IMR-90 (cell line): ENCODE measurements around the gene SCRN2. TPM values are rescaled to one million over a fixed set of nuclear protein-coding genes. Genes with fewer than 3 reads are reported as not detected.

Source experiments
- ATAC-seq: fragments of 200-7000 bp; cut with Tn5 transposase; 2 replicates; pipeline ENCODE4 v1.9.1; 2020; ENCODE audit warnings: low read depth, mild to moderate bottlenecking, moderate library complexity
- BruUV-seq: library from RNA; stranded (reverse); fragments of 400-500 nt; replicated peaks from 2 replicates; lab custom pipeline; 2021; lab: Mats Ljungman, UMichigan
- CTCF ChIA-PET: fragments of 300-600 bp; formaldehyde crosslinking; extraction: SDS; loops from one replicate; lab custom pipeline; 2021; ENCODE audit warnings: antibody characterized with exemption; lab: Yijun Ruan, JAX
- POLR2A ChIA-PET: fragments of 300-600 bp; sonication (Branson Sonifier 250); formaldehyde crosslinking; loops from one replicate; lab custom pipeline; 2022; ENCODE audit warnings: antibody characterized with exemption; ENCODE audit not compliant: unreplicated experiment; lab: Charles Lee
- DNase-seq: peaks from one replicate; pipeline ENCODE4 v3.0.0; 2013
- H2AFZ ChIP-seq: replicated peaks from 2 replicates; pipeline ENCODE3; 2013; ENCODE audit warnings: low read length, mild to moderate bottlenecking; ENCODE audit not compliant: poor library complexity
- H2AK5ac ChIP-seq: 2 replicates; pipeline ENCODE4 v1.6.1; 2013; ENCODE audit warnings: low read depth, low read length, inconsistent platforms
- H2AK9ac ChIP-seq: replicated peaks from 2 replicates; pipeline ENCODE3; 2013; ENCODE audit warnings: mild to moderate bottlenecking, low read depth, low read length, moderate library complexity; ENCODE audit not compliant: poor library complexity
- H2BK120ac ChIP-seq: 2 replicates; pipeline ENCODE4 v1.6.1; 2013; ENCODE audit warnings: low read depth, low read length, inconsistent platforms
- H2BK15ac ChIP-seq: 3 replicates; pipeline ENCODE4 v1.6.1; 2013; ENCODE audit warnings: low read depth, low read length, inconsistent platforms
- H2BK20ac ChIP-seq: 2 replicates; pipeline ENCODE4 v1.6.1; 2013; ENCODE audit warnings: low read depth, mild to moderate bottlenecking, inconsistent platforms, low read length, moderate library complexity
- H2BK5ac ChIP-seq: 2 replicates; pipeline ENCODE4 v1.6.1; 2013; ENCODE audit warnings: mild to moderate bottlenecking, low read depth, low read length, inconsistent platforms; ENCODE audit not compliant: poor library complexity, severe bottlenecking
- H3K14ac ChIP-seq: replicated peaks from 2 replicates; pipeline ENCODE4 v1.6.1; 2013; ENCODE audit warnings: low read depth, low read length, inconsistent platforms
- H3K18ac ChIP-seq: 2 replicates; pipeline ENCODE4 v1.6.1; 2013; ENCODE audit warnings: low read depth, low read length, control low read depth
- H3K23ac ChIP-seq: 2 replicates; pipeline ENCODE4 v1.6.1; 2013; ENCODE audit warnings: low read depth, low read length, inconsistent platforms
- H3K27ac ChIP-seq: 2 replicates; pipeline ENCODE4 v1.5.1; 2013; ENCODE audit warnings: mild to moderate bottlenecking, control low read depth, low read length; ENCODE audit not compliant: insufficient read depth
- H3K27me3 ChIP-seq: 2 replicates; pipeline ENCODE4 v1.6.1; 2013; ENCODE audit warnings: low read length; ENCODE audit not compliant: control insufficient read depth, insufficient read depth
- H3K36me3 ChIP-seq: 2 replicates; pipeline ENCODE4 v1.6.1; 2013; ENCODE audit warnings: low read length, mixed read lengths; ENCODE audit not compliant: control insufficient read depth, insufficient read depth
- H3K4ac ChIP-seq: 2 replicates; pipeline ENCODE4 v1.6.1; 2013; ENCODE audit warnings: low read depth, low read length, inconsistent platforms
- H3K4me1 ChIP-seq: 2 replicates; pipeline ENCODE4 v1.6.1; 2013; ENCODE audit warnings: low read length, mixed read lengths; ENCODE audit not compliant: control insufficient read depth, insufficient read depth
- H3K4me2 ChIP-seq: 2 replicates; pipeline ENCODE4 v1.6.1; 2013; ENCODE audit warnings: low read depth, mild to moderate bottlenecking, control low read depth, low read length, moderate library complexity
- H3K4me3 ChIP-seq: 2 replicates; pipeline ENCODE4 v1.5.1; 2013; ENCODE audit warnings: low read depth, mild to moderate bottlenecking, control low read depth, low read length, moderate library complexity; ENCODE audit not compliant: insufficient read depth
- H3K56ac ChIP-seq: 2 replicates; pipeline ENCODE4 v1.6.1; 2013; ENCODE audit warnings: low read length, inconsistent platforms; ENCODE audit not compliant: insufficient read depth; ENCODE audit errors: extremely low read depth
- H3K79me1 ChIP-seq, 2 experiments: 2 replicates each; pipeline ENCODE4 v1.6.1; 2013; ENCODE audit warnings: low read length in 2 of 2, inconsistent platforms in 1 of 2, low read depth in 1 of 2
- H3K9ac ChIP-seq: 2 replicates; pipeline ENCODE4 v1.6.1; 2013; ENCODE audit warnings: low read depth, low read length, control low read depth
- H3K9me1 ChIP-seq: 2 replicates; pipeline ENCODE4 v1.6.1; 2013; ENCODE audit warnings: low read length, inconsistent platforms; ENCODE audit not compliant: insufficient read depth
- H3K9me3 ChIP-seq: 2 replicates; pipeline ENCODE4 v1.6.1; 2013; ENCODE audit warnings: low read length; ENCODE audit not compliant: control insufficient read depth, insufficient read depth
- H4K20me1 ChIP-seq: 2 replicates; pipeline ENCODE4 v1.6.1; 2013; ENCODE audit warnings: low read length, inconsistent platforms; ENCODE audit not compliant: insufficient read depth
- H4K5ac ChIP-seq: 2 replicates; pipeline ENCODE4 v1.6.1; 2013; ENCODE audit warnings: mild to moderate bottlenecking, low read depth, low read length, control low read depth
- H4K8ac ChIP-seq, 2 experiments: 2 replicates each; pipeline ENCODE4 v1.6.1; 2013; ENCODE audit warnings: low read depth in 2 of 2, low read length in 2 of 2, control low read depth in 1 of 2, inconsistent platforms in 1 of 2
- H4K91ac ChIP-seq: 2 replicates; pipeline ENCODE4 v1.6.1; 2013; ENCODE audit warnings: low read depth, low read length, inconsistent platforms; ENCODE audit not compliant: insufficient read depth
- BHLHE40 ChIP-seq: fragments of 150-350 bp; IDR thresholded peaks from 2 replicates; pipeline ENCODE4 v1.6.1; 2016; ENCODE audit warnings: mild to moderate bottlenecking, low read depth, low read length
- CEBPB ChIP-seq: IDR thresholded peaks from 2 replicates; pipeline ENCODE4 v1.6.1; 2012; ENCODE audit warnings: low read depth, low read length, improper control_type of control experiment
- CHD1 ChIP-seq: IDR thresholded peaks from 2 replicates; pipeline ENCODE4 v1.6.1; 2012; ENCODE audit warnings: low read depth, low read length, improper control_type of control experiment
- ELK1 ChIP-seq: fragments of 150-350 bp; IDR thresholded peaks from 2 replicates; pipeline ENCODE4 v1.6.1; 2016; ENCODE audit warnings: low read depth, mild to moderate bottlenecking, low read length, moderate library complexity, borderline replicate concordance
- FOS ChIP-seq: fragments of 150-350 bp; IDR thresholded peaks from 2 replicates; pipeline ENCODE4 v1.6.1; 2016; ENCODE audit warnings: low read depth, low read length
- MAZ ChIP-seq: IDR thresholded peaks from 2 replicates; pipeline ENCODE4 v1.6.1; 2012; ENCODE audit warnings: low read depth, mild to moderate bottlenecking, low read length, improper control_type of control experiment, moderate library complexity, borderline replicate concordance
- MXI1 ChIP-seq: IDR thresholded peaks from 2 replicates; pipeline ENCODE4 v1.6.1; 2012; ENCODE audit warnings: low read depth, mild to moderate bottlenecking, low read length, moderate library complexity, borderline replicate concordance
- NFE2L2 ChIP-seq: fragments of 150-350 bp; IDR thresholded peaks from 2 replicates; pipeline ENCODE4 v1.6.1; 2016; ENCODE audit warnings: low read depth, mild to moderate bottlenecking, low read length
- RAD21 ChIP-seq: IDR thresholded peaks from 2 replicates; pipeline ENCODE4 v1.6.1; 2012; ENCODE audit warnings: low read length, improper control_type of control experiment
- RCOR1 ChIP-seq: IDR thresholded peaks from 2 replicates; pipeline ENCODE4 v1.6.1; 2012; ENCODE audit warnings: mild to moderate bottlenecking, low read length, improper control_type of control experiment; ENCODE audit not compliant: insufficient replicate concordance
- RFX5 ChIP-seq: IDR thresholded peaks from 2 replicates; pipeline ENCODE4 v1.8.0; 2012; ENCODE audit warnings: low read depth, mild to moderate bottlenecking, low read length, moderate library complexity
- SMC3 ChIP-seq: fragments of 150-350 bp; IDR thresholded peaks from 2 replicates; pipeline ENCODE4 v1.6.1; 2016; ENCODE audit warnings: low read depth, mild to moderate bottlenecking, antibody characterized with exemption, low read length, moderate library complexity
- USF2 ChIP-seq: fragments of 150-350 bp; IDR thresholded peaks from 2 replicates; pipeline ENCODE4 v1.6.1; 2017; ENCODE audit warnings: mild to moderate bottlenecking, antibody characterized with exemption, low read length, low read depth
- WGBS, 2 experiments: methylation state at CpG; one replicate each; pipeline versions ENCODE4 v1.1.5 to v1.1.7; 2013; ENCODE audit warnings: missing lambda C conversion rate in 2 of 2; ENCODE audit not compliant: insufficient read length in 1 of 2; ENCODE audit errors: extremely low coverage in 2 of 2; 5-methylcytosine and 5-hydroxymethylcytosine counted together
- dilution Hi-C: fragments of 300-500 bp; cut with HindIII; formaldehyde crosslinking; loops from one replicate; pipeline ENCODE4 v1.14.3; 2018; ENCODE audit warnings: low sequenced_read_pairs; ENCODE audit not compliant: unreplicated experiment
- in situ Hi-C: fragments of 300-500 bp; cut with MboI; formaldehyde crosslinking; loops from 3 replicates; pipeline ENCODE4 v1.14.3; 2019; ENCODE audit warnings: low sequenced_read_pairs, inconsistent platforms, mixed read lengths
- intact Hi-C: fragments of 100-400 bp; cut with micrococcal nuclease; formaldehyde crosslinking; loops from 2 replicates; pipeline ENCODE4 v1.10.0; 2022
- polyA plus RNA-seq, 3 experiments: library from polyadenylated mRNA; depleted of rRNA; stranded (reverse); fragments of >200 nt; gene quantifications; 2 replicates each; pipeline ENCODE4 v1.2.3, GENCODE V29; 2012; ENCODE audit warnings: low replicate concordance in 1 of 3
- total RNA-seq: library from RNA; depleted of rRNA; stranded (reverse); fragments of >200 nt; gene quantifications from 2 replicates; pipeline ENCODE4 v1.2.3, GENCODE V29; 2012

Gene SCRN2
- total and polyA plus RNA-seq, 2 of the 4 experiments (the other 2 are of a cell fraction) = 17.2 to 31.0 TPM

- Histone ChIP-seq H4K20me1 (no peaks in the 10 kb centered on the region), H3K18ac (no peak overlapping the region), H3K4me2 (no peak overlapping the region), H2BK20ac (no peak overlapping the region), H3K4me1 (peaks cover 19% of the 10 kb centered on the region), H3K9ac (no peak overlapping the region), H2BK15ac (no peak overlapping the region), H3K23ac (no peak overlapping the region; the same call in none of the 2 replicates), H3K4ac (no peak overlapping the region), H4K91ac (no peak overlapping the region), H2AFZ (no peak overlapping the region), H2BK5ac (no peak overlapping the region), H3K56ac (no peak overlapping the region), H3K4me3 (no peak overlapping the region), H2AK5ac (no peak overlapping the region), H3K27me3 (peaks cover 51% of the 10 kb centered on the region), H4K5ac (no peak overlapping the region), H4K8ac (no peak overlapping the region), H3K36me3 (no peaks in the 10 kb centered on the region), H2BK120ac (no peak overlapping the region), H2AK9ac (no peak overlapping the region), H3K14ac (no peak overlapping the region), H3K79me1 (no peaks in the 10 kb centered on the region), H3K27ac (no peak overlapping the region), H3K9me3 (no peaks in the 10 kb centered on the region), H3K9me1 (no peaks in the 10 kb centered on the region)
- dilution Hi-C loops = no loop called here
- intact Hi-C loops = no loop called here
- DNase-seq (no peak), ATAC-seq (no peak)
- CTCF ChIA-PET = no interaction called here
- no TSS peak for BruUV-seq
- in situ Hi-C loops = no loop called here
- TF ChIP-seq MXI1 (no peak), CHD1 (no peak), ELK1 (no peak), FOS (no peak), USF2 (no peak), RFX5 (no peak), BHLHE40 (no peak), RAD21 (no peak), CEBPB (no peak), RCOR1 (no peak), MAZ (no peak), NFE2L2 (no peak), SMC3 (no peak)
- WGBS, 2 experiments = 65% methylated on average over 4 of the region's 4 CpGs; no CpG with 5 or more reads in 1 of the 2 experiments
- POLR2A ChIA-PET = no interaction called here
Observed at GRCh38 chr17:47873200-47874090, 32.4 kb upstream of the SCRN2 start.
